Putamen (tissue), 1 donor: Measurements from ENCODE around the gene DKC1.
A peak's percentile ranks its signal among the peaks of the same experiment; 100 is the strongest.
"Not testable (repeated sequence)": the region's sequence is repeated elsewhere in the genome, so short reads cannot be mapped to it uniquely, and the experiment has no call there.

Experiments used
- DNase-seq: peaks from one replicate; pipeline ENCODE4 v3.0.0-alpha.2; 2016; ENCODE audit warnings: low spot score

Gene DKC1

DNA sequence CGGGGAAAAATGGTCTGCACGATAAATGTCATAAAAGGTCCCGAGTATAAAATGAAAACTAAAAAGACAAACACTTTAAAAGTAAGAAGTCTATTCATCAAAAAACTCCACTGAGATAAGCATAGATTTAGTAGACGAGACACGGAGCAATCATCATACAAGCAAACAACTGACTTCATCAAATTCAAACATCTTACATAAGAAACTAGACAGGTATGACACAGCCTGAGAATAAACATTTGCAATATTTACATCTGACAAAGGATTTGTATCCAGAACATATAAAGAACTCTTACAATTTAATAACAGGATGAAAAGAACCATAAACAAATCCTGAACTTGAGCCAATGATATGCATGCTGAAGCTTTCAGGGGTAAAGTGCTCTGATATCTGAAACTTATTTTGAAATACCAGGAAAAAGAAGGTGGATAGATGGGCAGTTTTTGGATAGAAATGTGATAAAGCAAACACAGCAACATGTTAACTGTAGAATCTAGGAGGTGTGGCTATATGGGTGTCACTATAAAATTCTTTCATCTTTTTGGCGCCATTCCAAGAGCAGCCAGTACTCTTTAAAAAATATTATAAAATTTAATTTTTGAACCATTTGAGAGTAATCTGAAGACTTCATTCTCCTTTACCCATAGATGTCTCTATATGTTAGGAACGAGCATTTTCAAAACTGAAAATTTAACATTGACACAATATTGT lies 30.6 kb downstream of the DKC1 start:
- DNase-seq = no peak

DNA sequence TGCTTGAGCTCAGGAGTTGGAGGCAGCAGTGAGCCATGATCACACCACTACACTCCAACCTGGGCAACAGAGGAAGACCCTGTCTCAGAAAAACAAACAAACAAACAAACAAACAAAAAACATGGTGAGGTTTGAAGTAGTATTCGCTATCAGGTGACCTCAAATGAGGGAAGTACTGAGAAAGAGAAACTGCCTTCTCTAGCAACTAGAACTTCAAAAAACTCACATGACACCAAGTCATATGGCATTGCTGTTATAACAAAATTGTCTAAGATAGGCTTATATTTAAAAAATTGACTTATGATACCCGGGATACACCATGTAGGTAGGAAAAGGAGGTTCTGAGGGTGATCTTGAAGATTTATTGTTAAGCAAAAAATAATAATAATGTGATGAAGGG lies 32.4 kb downstream of the DKC1 start:
- DNase-seq = no peak

DNA sequence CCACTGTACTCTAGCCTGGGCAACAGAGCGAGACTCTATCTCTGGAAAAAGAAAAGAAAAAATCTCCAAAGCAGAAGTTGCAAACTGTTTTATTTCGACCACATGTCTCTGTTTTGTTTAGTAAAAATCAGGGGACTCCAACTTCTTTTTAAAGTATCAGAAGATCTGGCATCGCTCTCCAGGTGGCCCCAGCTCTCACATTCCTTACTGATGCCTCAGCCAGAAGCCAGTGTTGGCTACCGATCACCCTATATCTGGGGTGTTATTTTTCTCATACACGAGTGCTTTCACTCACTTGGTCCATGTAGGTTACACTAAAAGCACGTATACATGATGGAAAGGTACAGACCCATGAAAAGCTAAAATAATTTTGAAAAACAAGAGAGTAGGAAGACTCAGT lies 34.3 kb downstream of the DKC1 start:
- no peak for DNase-seq

- no peak for DNase-seq
These were observed 37.1 kb downstream of the DKC1 start for GRCh38 chrX:154799556-154800348.

DNA sequence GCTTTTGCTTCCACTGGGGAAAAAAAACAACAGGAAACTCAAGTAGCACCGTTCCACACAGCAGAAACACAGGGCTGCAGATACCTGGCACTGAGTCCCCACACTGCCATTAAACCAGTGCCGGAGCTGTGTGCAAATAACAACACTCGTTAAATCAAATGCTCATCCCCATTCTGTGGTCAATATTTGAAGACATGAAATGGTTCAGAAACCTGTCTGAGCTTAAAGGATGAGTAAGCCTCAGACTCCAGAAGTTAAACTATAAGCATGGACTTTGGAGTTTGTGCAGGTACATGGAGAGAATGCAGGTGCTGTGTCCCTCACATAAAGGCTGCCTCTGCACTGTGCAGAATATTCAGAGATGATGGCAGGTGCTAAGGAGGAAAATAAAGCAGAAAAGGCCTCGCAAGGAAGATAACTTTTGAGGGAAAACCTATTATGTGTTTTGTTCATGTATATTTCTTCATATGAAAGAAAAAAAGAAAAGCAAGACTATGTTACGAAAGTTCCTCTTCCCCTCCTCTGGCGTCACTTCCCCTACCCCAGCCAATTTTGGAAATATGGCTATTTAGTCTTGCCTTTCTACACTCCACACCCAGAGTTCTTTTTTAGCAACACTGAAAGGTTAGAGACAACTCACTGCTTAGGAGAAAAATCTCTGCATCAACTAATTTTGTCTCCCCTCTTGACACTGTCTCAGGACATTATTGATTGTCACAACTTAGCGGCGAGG lies 38.0 kb downstream of the DKC1 start:
- DNase-seq = no peak

GRCh38 chrX:154802947-154803346 lies 40.3 kb downstream of the DKC1 start:
- no peak for DNase-seq

DNA sequence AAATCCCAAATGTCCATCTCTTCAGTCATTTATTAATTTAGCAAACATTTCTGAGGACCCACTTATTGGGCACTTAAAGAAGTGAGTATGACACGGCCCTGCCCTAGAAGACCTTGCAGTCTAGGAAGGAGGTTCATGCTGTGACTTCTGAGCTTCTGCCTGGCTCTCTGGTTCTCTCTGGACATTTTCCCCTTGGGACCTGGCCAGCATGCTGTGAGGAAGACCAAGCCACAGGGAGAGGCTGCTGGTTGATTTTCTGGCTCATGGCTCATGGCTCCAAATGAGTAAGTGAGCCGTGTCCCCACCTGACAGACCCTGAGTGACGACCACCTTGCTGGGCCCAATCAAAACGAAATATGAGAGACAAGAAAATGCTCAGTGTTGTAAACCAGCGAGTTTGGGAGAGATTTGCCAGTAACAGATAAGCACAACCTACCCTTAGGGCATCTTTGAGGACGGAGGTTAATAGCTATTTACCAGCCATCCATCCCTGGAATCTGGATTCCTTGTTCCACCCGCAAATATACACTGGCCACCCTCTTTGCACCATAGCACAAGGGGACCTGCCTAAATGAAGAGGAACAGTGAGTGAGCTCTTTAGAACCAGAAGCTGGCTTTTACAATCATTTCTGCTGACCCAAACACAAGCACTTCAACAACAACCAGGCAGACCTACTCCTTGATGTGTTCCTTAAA lies 41.7 kb downstream of the DKC1 start:
- no peak for DNase-seq

DNA sequence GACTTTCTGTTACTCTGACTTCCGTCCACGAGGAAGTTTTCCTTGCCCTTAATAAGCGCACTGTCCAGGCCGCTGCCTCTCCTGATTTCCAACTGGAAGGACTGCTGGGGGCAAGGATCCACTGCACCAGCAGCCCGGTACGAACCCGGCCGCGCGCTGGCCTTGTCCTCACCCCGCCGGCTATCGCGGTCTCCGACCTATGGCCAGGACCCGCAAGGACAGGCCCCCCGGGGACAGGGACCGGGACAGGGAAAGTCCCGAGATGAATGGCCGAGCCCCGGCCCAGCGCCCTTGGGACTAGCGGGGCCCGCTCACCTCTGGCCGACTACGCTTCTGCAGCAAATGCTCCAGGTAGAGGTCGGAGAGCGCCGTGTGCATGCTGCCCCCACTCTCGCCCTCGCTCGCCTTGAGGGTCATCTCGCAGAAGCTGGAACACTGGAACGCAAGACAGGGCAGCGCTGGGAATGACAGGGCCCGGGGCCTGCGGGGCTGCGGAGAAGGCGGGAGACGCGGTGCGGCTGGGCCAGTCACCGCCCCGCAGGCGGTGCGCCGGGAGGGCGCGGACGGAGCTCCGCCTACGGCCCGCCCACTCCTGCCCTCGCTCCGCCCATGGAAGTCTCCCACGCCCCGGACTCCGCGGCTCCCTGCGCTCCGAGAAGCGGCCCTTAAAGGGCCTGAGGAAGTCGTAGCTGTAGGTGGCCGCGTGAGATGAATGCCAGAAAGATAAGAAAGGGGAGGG lies 42.5 kb downstream of the DKC1 start, which contains the start of gene MPP1:
TSS of gene MPP1 (minus strand) at position 529 of the 739 bp plus-strand sequence. CDS start at position 417, 112 bp downstream.
- peak; percentile 71 for DNase-seq

DNA sequence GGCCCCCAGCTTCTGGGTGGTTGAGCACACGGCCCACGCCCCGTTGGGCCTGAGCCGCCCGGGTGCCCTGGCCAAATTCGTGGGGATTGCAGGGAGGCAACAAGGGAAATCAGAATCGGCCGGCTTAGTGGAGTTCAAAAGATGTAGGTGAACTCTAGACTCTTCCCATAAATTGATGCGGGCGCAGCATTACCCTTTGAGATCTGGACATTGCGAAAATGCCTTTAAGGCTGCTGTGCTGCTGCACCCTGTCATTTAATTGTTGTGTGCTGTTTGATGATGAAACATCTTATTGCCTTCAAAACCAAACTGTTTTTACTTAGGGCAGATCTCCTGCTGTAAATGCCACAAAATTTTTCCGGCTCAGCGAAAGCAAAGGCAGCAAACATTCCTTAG lies 43.0 kb downstream of the DKC1 start:
- DNase-seq = no peak

GRCh38 chrX:154806837-154807501 lies 44.3 kb downstream of the DKC1 start:
- DNase-seq = no peak

- no peak for DNase-seq
These were observed 47.4 kb downstream of the DKC1 start for GRCh38 chrX:154809939-154810665.

DNA sequence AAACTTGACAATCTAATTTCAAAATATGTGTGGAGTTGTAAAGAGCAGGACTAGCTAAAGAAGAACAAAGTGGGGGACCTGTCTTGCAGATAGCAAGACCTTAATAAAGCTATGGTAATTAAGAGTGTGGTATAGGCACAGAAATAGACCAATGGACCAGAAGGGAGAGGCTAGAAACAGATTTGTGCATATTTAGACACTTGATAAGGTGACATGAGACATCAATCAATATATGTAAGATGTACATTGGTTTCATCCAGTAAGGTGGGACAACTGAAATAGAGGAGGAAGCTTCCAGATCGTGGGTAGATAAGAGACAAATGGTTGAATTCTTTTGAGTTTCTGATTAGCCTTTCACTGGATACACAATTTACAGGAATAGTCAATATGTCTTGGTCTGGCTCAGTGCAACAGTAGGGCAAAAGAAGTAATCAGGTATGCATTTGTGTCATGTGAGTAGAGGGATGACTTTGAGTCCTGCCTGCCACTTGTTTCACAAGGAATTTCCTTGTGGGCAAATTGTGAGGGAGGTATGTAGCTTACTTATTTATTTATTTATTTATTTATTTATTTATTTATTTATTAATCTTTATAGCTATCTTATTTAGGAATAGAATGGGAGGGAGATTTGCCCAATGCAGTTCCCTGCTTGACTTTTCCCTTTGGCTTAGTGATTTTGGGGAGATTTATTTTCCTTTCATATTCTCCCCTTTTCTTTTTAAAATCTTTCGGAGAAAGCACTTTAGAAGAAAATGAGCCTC lies 49.9 kb downstream of the DKC1 start:
- no peak for DNase-seq

DNA sequence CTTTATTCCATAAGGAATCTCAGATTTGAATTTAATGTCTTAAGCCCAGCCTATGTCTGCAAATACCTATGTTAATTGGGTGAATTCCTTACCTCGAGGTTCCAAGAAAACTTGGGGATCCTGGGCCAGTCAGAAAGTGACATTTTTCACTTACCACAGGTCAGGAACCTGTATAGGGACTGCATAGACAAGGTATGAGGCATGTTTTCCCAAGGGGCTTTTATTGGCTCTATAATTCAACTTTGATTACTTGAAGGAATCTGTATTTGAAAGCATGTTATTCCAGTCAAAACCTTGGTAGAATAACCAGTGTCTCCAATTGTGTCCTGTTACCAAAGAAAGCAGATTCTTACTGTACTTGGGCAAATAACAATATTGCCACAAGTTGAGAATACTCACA lies 51.1 kb downstream of the DKC1 start:
- DNase-seq = no peak

DNA sequence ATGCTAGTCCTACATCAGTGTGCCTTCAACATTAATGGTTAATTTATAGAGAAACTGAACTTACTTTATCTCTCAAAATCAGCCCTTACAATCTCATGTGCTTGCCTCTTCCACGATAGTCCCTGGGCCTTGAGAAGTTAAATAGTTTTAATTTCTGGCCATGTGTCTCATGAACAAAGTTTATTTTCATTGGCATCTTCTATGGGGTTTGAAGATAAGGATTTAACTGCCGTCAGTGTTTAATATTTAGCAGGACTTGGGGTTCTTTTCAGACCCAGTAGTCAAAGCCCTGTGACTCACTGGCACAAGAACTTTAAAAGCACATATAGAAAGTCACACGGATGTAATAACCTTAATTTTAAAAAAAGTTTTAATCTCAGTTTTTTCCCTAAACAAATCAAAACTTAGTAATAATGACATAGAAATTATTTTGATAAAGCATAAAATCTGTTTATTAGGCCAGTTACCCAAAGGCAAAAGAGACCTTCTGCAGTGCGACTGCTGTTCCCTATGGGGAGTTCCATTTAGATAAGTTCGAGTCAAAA lies 52.7 kb downstream of the DKC1 start:
- no peak for DNase-seq

GRCh38 chrX:154816326-154816898 lies 53.7 kb downstream of the DKC1 start:
- DNase-seq = not testable (repeated sequence)

DNA sequence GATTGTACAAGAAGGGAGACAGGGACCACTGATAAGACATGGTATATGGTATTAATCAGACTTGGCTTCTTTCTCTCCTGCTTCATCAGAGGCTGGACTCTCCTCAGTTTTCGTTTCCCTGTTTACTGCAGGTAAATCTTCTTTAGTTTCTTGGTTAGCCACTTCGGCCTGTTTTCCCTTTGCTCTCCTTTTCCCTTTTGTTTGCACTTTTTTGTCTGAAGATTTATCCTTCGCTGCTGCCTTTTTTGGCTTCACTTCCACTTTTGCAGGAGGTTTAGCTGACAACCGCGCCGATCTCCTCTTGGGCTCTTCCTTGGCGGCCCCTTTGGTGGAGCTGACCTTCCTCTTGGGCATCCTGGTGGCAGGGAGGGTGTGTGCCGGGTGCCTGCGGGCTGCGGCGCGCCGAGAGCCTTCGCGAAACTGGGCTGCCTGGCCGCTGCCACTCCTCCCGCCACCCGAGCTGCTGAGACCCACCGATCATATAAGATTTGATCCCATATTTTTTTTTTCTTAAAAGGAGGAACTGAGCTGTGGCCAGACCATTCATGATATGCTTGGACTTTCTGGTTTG lies 54.5 kb downstream of the DKC1 start:
- not testable (repeated sequence) for DNase-seq

DNA sequence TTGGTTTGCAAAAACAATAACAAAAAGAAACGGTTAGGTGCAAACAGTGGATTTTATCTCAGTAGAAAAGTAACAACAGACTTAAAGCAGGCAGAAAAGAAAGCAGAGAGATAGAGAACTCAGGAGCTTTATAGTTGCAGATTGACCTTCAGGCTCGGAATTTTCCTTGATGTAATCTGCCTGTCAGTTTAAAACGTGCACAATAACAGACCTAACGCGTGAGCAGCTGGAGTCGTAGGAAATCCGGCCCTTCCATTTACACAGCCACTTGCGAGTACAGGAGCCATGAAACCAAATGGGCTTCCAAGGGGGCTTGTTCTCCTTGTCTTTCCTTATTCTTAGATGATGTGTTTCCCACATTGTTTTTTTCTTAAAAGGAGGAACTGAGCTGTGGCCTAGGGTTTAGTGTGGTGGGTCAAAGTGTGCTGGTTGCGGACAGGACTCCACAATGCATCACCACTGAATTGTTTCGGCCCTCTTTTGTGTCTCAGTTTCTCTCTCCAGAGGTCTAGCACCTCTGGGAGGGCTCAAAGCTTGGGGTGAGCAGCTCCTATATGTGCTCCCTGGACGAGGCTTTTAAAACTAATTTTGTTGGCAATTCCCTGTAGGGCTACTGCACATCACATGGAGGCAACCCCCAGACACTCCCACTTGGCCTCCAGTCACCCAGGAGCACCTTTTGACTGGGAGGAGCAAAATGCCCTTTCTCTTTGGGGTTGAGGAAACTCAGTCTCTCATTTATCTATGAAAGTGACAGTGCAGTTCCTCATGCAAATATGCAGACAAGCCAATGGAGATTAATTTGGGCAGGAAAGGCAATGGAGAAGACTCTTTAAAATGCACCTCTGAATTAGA lies 56.5 kb downstream of the DKC1 start:
- no peak for DNase-seq
